HG03039 (cell line): ENCODE measurements around the gene ZNF266.

Experiments used
- ATAC-seq: cut with Tn5 transposase; IDR thresholded peaks from one replicate; pipeline ENCODE4 v1.9.1; 2021; ENCODE audit warnings: mild to moderate bottlenecking, moderate library complexity; ENCODE audit not compliant: unreplicated experiment

Gene ZNF266

DNA sequence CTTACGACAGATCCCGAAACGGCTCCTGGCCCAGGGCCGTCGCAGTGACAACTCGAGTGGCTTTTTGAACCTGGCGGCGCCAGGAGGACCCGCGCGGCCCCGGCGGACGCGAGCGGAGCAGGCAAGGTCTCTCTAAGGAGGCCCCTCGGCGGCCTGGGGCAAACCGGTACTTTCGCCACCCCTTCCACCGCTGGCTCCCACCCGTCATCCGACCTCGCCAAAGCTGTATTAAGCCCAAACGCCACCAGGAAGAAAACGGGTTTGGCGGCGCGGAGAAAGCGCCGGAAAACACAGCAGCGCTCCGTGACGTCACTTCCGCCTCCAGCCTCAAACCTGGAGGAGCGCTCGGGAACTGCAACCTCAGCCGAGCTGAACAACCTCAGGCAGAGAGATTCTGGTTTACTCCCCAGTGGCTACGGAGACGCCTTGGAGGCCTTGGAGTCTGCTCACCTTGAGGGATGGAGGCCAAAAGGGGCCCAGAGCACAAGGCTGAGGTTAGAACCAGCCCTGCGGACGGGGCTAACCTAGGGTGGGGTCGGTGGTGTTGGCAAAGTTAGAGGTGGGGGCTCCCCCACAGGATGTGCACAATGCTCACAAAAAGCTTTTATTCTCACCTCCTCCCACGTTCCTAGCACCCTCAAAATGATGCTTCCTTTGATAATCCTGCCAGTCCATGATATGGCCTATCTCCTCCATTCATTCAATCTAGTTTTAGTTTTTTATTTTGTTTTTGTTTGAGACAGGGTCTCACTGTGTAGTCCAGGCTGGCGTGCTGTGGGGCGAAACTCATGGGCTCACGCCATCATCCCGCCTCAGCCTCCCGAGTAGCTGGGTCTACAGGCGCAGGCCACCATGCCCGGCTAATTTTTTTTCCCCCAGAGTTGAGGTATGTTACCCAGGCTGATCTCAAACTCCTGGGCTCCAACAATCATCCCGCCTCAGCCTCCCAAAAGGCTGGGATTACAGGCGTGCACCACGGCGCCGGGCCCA is at the start of gene ZNF266:
TSS of gene ZNF266 (minus strand) at position 295 of the 990 bp plus-strand sequence. CDS start 15,484 bp downstream, outside the sequence.
- peak; percentile 89 for ATAC-seq

DNA sequence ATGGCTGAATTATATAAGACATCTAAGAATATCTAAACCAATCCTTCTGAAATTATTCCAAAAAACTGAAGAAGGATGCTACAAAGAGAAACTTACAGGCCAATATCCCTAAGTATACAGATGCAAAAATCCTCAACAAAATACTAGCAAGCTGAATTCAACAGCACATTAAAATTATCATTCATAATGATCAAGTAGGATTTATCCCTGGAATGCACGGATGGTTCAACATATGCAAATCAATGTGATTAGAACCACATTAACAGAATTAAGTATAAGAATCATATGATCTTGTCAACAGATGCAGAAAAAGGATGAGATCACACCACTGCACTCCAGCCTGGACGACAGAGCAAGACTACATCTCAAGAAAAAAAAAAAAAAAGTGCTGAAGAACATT is 49.8 kb upstream of the ZNF266 start:
- ATAC-seq = no peak

DNA sequence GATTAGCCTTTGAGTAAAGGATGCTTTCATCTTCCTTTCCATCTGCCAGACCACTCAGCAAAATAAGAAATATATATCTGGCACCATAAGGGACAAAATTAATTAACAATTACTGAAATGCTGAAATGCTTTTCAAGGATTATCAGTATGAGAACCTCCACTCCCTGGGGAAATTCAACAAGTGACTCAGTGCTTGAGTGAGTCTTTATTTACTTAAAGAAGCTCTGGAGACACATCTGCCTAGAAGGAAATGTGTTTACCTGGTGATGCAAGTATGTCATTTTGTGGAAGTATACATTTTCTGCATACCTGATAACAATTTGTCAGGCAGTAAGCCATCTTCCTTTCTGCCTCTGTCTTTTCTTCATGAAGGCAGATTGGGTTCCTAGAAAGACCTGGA is 39.6 kb upstream of the ZNF266 start:
- ATAC-seq = no peak

DNA sequence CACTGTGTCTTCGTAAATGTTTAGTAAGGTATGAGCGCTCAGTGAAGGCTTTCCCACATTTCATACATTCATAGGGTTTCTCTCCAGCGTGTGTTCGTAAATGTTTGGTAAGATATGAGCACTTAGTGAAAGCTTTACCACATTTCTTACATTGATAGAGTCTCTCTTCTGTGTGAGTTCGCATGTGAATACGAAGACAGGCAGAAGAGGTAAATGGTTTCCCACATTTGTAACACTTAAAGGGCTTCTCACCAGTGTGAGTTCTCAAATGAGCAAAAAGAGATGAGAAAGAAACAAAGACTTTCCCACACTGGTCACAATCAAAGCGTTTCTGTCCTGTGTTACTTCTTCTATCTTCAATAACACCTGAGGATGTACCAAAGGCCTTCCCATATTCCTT is 31.8 kb upstream of the ZNF266 start:
- no peak for ATAC-seq

DNA sequence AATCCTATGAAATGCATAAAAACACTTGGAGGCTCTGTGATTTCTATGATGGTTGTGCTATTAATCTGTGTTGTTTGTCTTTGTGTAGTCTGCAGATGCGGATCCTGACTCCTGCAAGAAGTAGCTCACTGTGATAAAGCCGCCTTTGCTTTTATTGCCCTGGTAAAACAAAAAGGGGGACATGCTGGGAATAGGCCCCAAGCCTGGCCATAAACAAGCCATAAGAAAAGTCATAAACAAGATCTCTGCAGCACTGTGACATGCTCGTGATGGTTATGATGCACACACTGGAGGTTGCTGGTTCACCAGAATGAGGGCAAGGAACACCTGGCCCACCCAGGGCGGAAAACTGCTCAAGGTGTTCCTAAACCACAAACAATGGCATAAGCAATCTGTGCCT is 26.6 kb upstream of the ZNF266 start:
- no peak for ATAC-seq

DNA sequence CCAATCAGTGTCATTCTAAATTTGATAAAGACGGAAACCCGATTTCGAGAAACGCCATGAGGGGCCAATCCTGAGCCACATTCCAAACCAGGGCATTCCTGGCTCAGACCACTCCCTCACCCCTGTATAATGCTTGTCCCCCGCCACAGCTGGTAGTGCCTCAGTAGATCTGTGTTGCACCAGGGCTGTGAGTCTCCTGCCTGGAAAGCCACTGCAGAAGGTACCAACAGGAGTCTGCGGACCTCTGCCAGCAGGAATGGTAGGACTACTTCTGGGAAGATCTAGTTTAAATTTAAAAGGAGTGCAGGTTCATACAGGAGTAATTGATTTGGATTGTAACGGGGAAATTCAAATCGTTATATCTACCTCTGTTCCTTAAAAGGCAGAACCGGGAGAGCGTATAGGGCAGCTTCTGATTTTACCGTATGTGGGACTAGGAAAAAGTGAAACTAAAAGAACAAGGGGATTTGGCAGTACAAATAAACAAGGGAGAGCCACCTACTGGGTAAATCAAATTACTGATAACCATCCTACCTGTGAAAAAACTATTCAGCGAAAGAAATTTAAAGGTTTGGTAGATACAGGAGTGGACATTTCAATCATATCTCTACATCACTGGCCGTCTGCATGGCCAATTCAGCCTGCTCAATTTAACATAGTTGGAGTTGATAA is 20.8 kb upstream of the ZNF266 start:
- ATAC-seq = no peak

DNA sequence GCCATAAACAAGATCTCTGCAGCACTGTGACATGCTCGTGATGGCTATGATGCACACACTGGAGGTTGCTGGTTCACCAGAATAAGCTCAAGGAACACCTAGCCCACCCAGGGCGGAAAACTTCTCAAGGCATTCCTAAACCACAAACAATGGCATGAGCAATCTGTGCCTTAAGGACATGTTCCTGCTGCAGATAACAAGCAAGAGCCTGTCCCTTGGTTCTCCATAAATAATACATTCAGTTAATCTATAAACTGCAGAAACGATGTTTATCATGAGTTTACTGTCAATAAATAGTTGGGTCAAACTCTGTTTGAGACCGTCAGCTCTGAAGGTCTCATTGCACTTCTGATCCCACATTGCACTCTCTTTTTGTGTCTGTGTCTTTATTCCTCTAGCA is 18.6 kb upstream of the ZNF266 start:
- no peak for ATAC-seq

DNA sequence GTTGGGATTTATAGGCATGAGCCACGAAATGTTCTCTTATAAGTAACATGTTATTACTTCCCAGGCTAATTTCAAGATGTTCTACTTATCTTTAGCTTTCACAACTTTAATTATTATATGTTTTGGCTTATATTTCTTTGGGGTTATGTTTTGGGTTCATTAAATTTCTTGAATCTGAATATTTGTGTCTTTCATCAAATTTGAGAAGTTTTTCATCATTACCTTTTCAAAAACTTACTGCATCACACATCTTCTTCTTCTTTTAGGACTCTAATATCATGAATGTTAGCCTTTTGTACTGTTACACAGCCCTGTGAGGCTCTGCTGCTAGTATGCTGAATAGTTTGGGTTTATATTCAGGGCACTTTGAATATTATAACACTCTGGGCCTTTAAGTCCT is 9.7 kb upstream of the ZNF266 start:
- ATAC-seq = no peak

DNA sequence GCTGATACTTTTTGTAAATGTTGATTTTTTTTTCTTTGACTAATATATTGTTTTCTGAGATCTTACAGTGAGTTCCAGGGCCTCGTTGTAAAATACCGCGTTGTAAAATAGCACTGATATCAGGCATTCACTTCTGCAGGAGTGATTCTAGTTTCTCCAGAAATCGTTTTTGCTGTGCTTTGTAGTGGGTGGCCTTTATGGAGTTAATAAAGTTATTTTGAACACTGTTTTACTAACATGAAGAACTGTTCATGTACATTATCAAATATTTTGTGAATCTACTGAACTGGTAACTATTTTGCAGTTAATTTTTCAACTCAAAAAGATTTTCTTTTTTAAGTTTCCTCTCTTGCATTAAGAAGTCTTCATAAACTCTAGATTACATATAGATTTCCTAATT is 985 bp upstream of the ZNF266 start:
- ATAC-seq = no peak

DNA sequence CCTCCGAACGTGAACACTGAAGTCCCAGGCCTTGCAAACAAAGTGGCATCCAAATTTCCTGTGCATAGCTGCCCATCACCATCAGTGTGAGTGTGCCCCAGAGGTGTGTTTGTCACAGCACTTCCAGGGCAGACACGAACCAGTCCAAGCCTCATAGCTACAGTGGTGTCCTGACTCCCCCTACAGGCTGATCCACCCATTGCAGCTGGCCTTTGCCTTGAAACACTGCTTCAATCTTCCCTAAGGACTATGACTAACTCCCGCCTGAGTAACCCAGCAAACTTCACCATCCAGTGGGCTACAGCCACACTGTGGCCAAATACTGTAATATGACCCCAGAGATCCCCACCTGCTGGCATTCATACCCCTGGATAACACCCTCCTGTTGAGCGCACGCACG is 3.9 kb downstream of the ZNF266 start:
- no peak for ATAC-seq

DNA sequence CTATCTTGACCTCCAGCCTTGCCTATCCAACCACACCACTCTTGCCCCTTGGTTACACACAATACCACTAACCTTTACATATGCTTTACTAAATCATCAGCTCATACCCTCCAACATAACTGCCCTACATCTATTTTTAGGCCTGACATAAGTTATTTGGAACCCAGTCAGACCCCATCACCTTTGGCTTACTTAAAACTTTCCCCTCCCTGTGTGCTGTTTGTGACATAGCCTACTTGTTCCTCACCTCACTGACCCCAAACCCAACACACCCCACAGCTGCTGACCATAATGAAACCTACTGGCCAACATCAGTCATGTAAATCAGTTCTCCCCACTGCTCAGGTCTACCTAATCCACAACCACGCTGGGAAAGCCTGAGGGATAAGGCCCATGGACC is 4.9 kb downstream of the ZNF266 start:
- no peak for ATAC-seq

DNA sequence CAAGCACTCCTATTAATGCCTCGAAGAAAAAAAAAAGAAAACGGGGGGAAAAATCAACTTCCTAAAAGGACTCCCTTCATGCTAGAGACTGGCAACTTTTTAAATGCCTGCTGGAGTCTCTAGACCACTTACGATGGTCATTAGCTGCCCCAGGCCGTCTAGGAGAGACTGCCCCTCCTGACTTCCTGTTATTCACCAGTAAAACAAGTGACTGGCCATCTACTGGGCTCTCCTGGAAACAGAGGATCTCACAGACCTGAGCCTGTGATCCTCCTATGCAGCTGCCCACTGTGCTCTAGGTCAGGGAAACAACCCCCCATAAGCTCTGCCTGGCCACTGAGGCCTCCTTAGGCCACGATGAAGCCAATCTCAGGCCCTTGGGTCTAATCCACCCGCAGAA is 7.4 kb downstream of the ZNF266 start:
- ATAC-seq = no peak

DNA sequence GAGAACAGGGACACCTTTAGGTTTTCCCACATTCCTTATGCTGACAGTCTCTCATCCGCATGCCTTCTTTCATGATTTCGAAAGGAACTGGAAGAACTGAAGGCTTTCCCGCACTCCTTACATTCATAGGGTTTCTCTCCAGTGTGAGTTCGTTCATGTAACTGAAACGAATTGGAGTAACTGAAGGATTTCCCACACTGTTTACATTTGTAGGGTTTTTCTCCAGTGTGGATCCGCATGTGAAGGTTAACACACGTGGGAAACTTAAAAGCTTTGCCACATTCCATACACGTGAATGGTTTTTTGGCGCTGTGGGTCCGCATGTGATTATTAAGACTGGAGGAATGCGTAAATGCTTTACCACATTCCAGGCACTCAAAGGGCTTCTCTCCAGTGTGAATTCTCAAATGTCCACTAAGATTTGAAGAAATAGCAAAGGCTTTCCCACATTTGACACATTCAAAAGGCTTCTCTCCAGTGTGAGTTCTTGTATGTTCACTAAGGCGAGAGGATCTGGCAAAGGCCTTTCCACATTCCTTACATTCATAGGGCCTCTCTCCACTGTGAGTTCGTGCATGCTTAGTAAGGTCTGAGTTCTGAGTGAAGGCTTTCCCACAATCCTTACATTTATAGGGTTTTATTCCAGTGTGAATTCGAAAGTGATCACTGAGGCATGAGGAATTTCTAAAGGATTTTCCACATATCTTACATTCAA is 22.0 kb downstream of the ZNF266 start:
- ATAC-seq = no peak

DNA sequence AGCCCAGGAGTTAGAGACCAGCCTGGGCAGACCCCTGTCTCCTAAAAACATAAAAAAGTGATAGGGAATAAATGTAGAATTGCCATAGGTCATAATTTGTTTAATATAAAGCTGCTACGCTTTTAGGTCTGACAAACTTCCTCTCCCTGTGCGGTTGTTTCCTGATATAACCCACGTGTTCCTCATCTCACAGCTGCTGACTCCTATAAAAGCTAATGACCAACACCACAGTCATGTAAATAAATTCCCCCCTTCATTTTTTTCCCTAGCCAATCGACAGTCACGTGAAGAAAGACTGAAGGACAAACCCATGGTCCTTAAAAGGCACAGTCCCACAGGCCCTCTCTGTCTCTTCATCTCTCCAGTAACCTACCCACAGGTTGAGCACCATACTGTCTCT is 27.5 kb downstream of the ZNF266 start:
- ATAC-seq = no peak

DNA sequence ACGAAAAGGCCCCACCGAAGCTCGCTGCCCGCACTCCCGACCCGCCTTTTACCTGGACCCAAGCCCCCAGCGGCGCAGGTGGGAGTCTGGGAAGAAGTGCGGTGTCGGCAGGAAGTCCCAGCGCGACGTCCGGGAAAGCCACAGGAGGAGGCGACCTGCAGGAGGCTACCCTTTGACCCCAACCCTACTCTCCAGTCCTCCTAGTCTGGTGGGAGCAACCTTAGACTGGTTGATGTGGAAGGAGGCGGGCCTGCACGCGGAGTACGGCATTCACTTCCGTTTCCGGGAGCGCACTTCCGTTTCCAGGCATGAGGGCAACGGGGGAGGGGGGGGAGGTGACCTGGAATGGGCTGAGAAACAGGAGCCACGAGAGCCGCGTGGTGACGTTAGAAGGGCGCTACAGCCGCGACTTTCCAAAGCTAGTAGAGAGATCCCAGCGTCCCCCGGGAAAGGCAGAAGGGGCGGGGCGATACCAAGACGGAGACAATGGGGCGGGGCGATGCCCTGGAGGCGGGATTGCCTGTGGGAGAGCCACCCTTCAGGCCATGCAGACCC is 28.5 kb downstream of the ZNF266 start:
- no peak for ATAC-seq

DNA sequence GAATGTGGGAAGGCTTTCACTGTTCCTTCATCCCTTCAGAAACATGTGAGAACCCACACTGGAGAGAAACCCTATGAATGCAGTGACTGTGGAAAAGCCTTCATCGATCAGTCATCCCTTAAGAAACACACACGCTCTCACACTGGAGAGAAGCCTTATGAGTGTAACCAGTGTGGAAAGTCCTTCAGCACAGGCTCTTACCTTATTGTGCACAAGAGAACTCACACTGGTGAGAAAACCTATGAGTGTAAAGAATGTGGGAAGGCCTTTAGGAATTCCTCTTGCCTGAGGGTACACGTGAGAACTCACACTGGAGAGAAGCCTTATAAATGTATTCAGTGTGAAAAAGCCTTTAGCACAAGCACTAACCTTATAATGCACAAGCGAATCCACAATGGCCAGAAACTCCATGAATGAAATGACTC is 54.0 kb downstream of the ZNF266 start:
- ATAC-seq = no peak

DNA sequence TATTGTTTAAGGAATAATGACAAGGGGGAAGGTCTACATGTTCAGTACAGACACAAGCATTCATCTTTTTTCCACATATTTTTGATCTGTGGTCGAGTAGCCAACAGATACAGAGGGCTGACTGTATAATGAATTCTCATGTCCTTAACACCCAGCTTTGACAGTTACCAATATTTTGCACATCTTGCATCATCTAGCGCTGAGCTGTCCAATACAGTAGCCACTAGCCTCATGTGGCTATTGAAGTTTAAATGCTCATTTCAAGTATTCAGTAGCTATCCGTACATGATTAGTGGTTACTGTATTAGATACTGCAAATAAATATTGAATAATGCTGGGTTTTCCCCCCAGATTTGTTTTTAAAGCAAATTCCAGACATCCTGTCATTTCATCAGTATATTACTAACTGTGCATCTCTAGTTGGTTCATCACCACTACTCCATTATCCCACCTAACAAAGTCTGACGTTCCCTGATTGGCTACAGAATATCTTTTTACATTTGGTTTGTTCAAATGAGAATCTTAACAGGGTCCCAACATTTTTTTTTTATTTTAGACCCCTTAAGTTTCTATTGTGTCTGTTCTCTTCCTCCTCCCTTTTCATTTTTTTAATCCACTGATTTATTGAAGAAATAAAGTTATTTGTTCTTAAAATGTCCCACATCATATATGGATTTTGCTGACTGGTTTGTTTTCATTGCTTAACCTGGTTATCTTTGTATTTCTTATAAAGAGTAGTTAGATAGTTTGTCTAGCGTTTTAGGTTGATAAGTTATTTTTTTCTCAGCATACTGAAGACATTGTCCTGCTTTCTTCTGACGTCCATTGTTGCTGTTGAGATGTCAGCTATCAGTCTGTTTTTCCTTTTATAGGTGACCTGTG is 64.4 kb downstream of the ZNF266 start:
- no peak for ATAC-seq

DNA sequence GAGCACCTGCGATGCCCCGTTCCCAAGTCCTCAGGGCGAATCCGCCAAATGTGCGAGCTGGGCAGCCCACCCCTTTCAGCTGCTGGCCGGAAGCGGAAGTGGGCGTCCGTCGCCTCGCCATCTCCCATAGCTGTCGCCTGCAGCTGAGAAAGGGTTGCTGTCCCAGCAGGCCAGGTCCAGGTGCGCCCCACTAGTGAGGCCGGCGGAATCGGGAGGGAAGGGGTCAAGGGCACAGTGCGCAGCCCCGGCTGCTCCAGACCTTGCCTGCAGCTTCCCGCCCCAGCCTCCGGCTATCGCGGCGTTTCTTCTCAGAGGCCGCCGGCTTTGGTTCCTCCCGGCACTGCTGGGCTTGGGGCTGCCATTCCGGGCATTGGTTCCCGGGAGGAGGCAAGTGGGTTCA is 72.5 kb downstream of the ZNF266 start, which contains the start of gene ZNF177:
TSS of gene ZNF177 (plus strand) at position 109 of the 400 bp plus-strand sequence. CDS start 15,299 bp downstream, outside the sequence.
- ATAC-seq = no peak
